Activated T-cell treated with anti-CD3 and anti-CD28 coated beads for 48 hours (primary cell): ENCODE data around the gene CMTM4.

Experiments
- DNase-seq: peaks from one replicate; pipeline ENCODE4 v3.0.0-alpha.2; 2020; ENCODE audit warnings: low read depth

CMTM4 gene

GRCh38 chr16:66566051-66566901, 130.3 kb downstream of the CMTM4 start, which contains the start of gene CMTM1:
Gene CMTM1, plus strand, starts transcription at chr16:66566439. Its CDS starts 75 bp downstream, at chr16:66566514.
- no peak for DNase-seq
